Testis (tissue), 2 donors: ENCODE results near the gene GTF2H2C.
"Not testable (repeated sequence)": the region's sequence is repeated elsewhere in the genome, so short reads cannot be mapped to it uniquely, and the experiment has no call there.

Source experiments
- POLR2A ChIP-seq: fragments of 450-650 bp; IDR thresholded peaks from one replicate; pipeline ENCODE4 v1.6.1; 2017; ENCODE audit warnings: antibody characterized with exemption, mild to moderate bottlenecking, moderate library complexity
- TF ChIP-seq, protein P1 (sequence below), 3 experiments: fragments of 450-650 bp in 2 of 3; fragments of 200-600 bp in 1 of 3; sonication (generic) in 1 of 3; IDR thresholded peaks; one replicate each; pipeline ENCODE4 v1.5.1; 2016 to 2019; ENCODE audit warnings: antibody characterized with exemption in 3 of 3, mild to moderate bottlenecking in 2 of 3, moderate library complexity in 1 of 3

DNA sequence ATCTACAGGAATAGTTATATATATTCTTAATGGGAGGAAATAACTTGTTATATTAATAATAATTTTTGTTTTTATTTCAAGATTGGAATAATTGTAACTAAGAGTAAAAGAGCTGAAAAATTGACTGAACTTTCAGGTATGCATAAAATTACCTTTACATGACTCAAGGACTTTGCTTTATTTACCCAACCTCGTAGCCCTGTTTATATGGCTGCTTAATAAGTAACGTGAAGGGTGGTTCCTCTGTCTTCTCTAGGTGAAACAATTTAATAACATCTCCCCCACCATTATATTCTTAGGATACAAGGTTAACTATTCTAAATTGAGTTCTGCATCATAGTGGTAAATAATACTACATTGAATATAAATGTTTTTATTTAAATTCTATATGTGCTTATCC lies 8.1 kb downstream of the GTF2H2C start:
- TF ChIP-seq, protein P1, sequence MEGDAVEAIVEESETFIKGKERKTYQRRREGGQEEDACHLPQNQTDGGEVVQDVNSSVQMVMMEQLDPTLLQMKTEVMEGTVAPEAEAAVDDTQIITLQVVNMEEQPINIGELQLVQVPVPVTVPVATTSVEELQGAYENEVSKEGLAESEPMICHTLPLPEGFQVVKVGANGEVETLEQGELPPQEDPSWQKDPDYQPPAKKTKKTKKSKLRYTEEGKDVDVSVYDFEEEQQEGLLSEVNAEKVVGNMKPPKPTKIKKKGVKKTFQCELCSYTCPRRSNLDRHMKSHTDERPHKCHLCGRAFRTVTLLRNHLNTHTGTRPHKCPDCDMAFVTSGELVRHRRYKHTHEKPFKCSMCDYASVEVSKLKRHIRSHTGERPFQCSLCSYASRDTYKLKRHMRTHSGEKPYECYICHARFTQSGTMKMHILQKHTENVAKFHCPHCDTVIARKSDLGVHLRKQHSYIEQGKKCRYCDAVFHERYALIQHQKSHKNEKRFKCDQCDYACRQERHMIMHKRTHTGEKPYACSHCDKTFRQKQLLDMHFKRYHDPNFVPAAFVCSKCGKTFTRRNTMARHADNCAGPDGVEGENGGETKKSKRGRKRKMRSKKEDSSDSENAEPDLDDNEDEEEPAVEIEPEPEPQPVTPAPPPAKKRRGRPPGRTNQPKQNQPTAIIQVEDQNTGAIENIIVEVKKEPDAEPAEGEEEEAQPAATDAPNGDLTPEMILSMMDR (IDR thresholded peaks at IDR 0.05): not testable (repeated sequence)
- not testable (repeated sequence) for TF ChIP-seq POLR2A
